Muscle of leg (tissue), 11 donors: ENCODE results near the gene ZNF420. TPM values are rescaled to one million over a fixed set of nuclear protein-coding genes. Genes with fewer than 3 reads are reported as not detected.

Source experiments
- DNase-seq: peaks from one replicate; pipeline ENCODE4 v3.0.0; 2013
- H3K27ac ChIP-seq: one replicate; pipeline ENCODE4 v1.5.1; 2013; ENCODE audit warnings: mild to moderate bottlenecking, low read length, control low read depth
- H3K27me3 ChIP-seq: one replicate; pipeline ENCODE4 v1.6.1; 2013; ENCODE audit warnings: low read length; ENCODE audit not compliant: control insufficient read depth, insufficient read depth
- H3K36me3 ChIP-seq: one replicate; pipeline ENCODE4 v1.6.1; 2013; ENCODE audit warnings: low read length; ENCODE audit not compliant: control insufficient read depth, insufficient read depth
- H3K4me1 ChIP-seq: one replicate; pipeline ENCODE4 v1.6.1; 2013; ENCODE audit warnings: low read length; ENCODE audit not compliant: control insufficient read depth, insufficient read depth
- H3K4me3 ChIP-seq: one replicate; pipeline ENCODE4 v1.5.1; 2013; ENCODE audit warnings: low read length, control low read depth
- H3K9me3 ChIP-seq: replicated peaks from 2 replicates; pipeline ENCODE4 v1.6.1; 2013; ENCODE audit warnings: low read depth, low read length; ENCODE audit not compliant: control insufficient read depth
- WGBS: methylation state at CpG from one replicate; pipeline ENCODE4 v1.1.5; 2013; ENCODE audit warnings: missing lambda C conversion rate; ENCODE audit not compliant: insufficient coverage; 5-methylcytosine and 5-hydroxymethylcytosine counted together
- polyA plus RNA-seq, 8 donors: library from polyadenylated mRNA; unstranded; fragments of 120-200 nt; gene quantifications; one replicate each; pipeline versions ENCODE4 v1.2.1 to v1.2.3, GENCODE V29; 2013; ENCODE audit warnings: inconsistent platforms in 1 of 8, low replicate concordance in 1 of 8; ENCODE audit not compliant: insufficient read length in 8 of 8, insufficient read depth in 1 of 8
- total RNA-seq: library from RNA; stranded (reverse); fragments of 120-200 nt; gene quantifications from one replicate; pipeline ENCODE4 v1.2.4, GENCODE V29; 2013

The ZNF420 gene
- total and polyA plus RNA-seq, 9 donors = 8.9 to 18.3 (median 13.7) TPM

DNA sequence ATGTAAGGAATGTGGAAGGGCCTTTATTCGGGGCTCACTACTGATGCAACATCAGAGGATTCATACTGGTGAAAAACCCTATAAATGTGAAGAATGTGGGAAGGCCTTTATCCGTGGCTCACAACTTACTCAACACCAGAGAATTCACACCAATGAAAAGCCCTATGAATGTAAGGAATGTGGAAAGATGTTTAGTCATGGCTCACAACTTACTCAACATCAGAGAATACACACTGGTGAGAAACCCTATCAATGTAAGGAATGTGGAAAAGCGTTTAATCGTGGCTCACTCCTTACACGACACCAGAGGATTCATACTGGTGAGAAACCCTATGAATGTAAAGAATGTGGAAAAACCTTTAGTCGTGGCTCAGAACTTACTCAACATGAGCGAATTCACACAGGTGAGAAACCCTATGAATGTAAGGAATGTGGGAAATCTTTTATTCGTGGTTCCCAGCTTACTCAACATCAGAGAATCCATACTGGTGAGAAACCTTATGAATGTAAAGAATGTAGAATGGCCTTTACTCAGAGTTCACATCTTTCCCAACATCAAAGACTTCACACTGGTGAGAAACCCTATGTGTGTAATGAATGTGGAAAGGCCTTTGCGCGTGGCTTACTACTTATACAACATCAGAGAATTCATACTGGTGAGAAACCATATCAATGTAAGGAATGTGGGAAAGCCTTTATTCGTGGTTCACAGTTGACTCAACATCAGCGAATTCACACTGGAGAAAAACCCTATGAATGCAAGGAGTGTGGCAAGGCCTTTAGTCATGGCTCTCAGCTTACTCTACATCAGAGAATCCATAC, 50.0 kb downstream of the ZNF420 start:
- no peaks in the 10 kb centered on the region for H3K4me1 ChIP-seq
- H3K27ac ChIP-seq = no peak overlapping the region
- DNase-seq = no peak
- peaks cover 86% of the 10 kb centered on the region for H3K9me3 ChIP-seq
- H3K36me3 ChIP-seq = peaks cover 16% of the 10 kb centered on the region
- no peaks in the 10 kb centered on the region for H3K27me3 ChIP-seq
- WGBS = no CpG with 5 or more reads among the region's 12 CpGs
- H3K4me3 ChIP-seq = no peak overlapping the region

DNA sequence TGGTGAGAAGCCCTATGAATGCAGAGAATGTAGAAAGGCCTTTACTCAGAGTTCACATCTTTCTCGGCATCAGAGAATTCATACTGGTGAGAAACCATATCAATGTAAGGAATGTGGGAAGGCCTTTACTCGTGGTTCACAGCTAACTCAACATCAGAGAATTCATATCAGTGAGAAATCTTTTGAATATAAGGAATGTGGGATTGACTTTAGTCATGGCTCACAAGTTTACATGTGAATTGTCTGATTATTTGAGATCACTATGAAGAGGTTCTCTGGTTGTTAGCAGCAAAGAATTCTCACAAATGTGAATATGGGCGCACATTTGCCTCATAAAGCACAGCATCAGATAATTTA, 50.6 kb downstream of the ZNF420 start:
- H3K27ac ChIP-seq = no peak overlapping the region
- H3K9me3 ChIP-seq = peaks cover 89% of the 10 kb centered on the region
- H3K27me3 ChIP-seq = no peaks in the 10 kb centered on the region
- peaks cover 16% of the 10 kb centered on the region for H3K36me3 ChIP-seq
- H3K4me1 ChIP-seq = no peaks in the 10 kb centered on the region
- no CpG with 5 or more reads among the region's 3 CpGs for WGBS
- H3K4me3 ChIP-seq = no peak overlapping the region
- no peak for DNase-seq

DNA sequence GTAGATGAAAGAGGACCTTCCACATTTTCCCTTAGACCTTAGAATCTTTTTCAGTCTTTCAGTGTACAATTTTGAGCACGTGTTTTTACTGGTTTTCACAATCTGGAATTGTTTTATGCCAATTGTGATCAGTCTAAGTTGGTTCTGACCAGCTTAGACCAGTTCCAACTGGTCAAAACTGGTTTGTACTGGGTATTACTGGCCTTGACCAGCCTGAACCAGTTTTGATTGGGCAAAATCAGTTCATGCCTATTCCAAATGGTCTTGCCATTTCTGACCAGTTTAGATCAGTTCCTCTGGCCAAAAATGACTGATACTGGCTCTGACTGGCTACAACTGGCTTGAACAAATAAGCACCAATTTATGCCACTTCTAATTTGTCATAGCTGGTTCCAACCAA, 57.9 kb downstream of the ZNF420 start:
- no peak overlapping the region for H3K4me3 ChIP-seq
- H3K36me3 ChIP-seq = no peaks in the 10 kb centered on the region

DNA sequence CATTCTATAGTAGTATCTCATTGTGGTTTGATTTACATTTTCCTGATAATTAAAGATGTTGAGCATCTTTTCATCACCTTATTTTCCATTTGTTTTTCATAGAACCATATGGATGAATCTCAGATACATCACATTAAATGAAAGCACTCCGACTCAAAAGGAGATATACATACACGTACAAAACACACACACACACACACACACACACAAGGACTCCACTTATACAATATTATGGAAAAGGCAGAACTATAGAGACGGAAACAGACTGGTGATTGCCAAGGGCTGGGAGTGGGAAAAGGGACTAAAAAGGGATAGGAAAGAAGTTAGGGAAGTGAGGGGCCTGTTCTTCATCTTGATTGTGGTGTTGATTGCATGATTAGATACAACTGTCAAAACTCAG, 70.0 kb downstream of the ZNF420 start:
- no peak overlapping the region for H3K27ac ChIP-seq
- H3K9me3 ChIP-seq = peaks cover 51% of the 10 kb centered on the region
- H3K4me1 ChIP-seq = no peaks in the 10 kb centered on the region
- DNase-seq = no peak
- no peaks in the 10 kb centered on the region for H3K27me3 ChIP-seq
- H3K36me3 ChIP-seq = peaks cover 16% of the 10 kb centered on the region
- H3K4me3 ChIP-seq = no peak overlapping the region
- WGBS = no CpG with 5 or more reads among the region's 3 CpGs

More for the DNA sequence above, 57.9 kb downstream of the ZNF420 start:
- WGBS = no CpG with 5 or more reads among the region's 1 CpG
- H3K9me3 ChIP-seq = peaks cover 58% of the 10 kb centered on the region
- no peak for DNase-seq
- no peak overlapping the region for H3K27ac ChIP-seq
- no peaks in the 10 kb centered on the region for H3K27me3 ChIP-seq
- H3K4me1 ChIP-seq = no peaks in the 10 kb centered on the region

DNA sequence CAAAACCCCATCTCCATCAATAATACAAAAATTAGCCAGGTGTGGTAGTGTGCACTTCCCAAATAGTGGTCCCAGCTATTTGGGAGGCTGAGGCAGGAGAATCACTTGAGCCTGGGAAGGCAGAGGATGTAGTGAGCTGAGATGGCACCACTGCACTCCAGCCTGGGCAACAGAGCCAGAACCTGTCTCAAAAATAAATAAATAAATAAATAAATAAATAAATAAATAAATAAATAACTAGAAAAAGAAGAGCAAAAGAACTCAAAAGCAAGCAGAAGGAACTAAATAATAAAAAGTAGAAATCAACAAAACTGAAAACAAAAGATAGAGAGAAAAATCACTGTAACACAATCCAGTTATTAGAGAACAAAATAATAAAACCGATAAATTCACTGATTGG, 81.9 kb downstream of the ZNF420 start:
- Histone ChIP-seq H3K4me3 (no peak overlapping the region), H3K27me3 (no peaks in the 10 kb centered on the region), H3K4me1 (no peaks in the 10 kb centered on the region), H3K36me3 (peaks cover 31% of the 10 kb centered on the region), H3K27ac (no peak overlapping the region), H3K9me3 (peaks cover 54% of the 10 kb centered on the region)
- no CpG with 5 or more reads among the region's 1 CpG for WGBS
- no peak for DNase-seq

DNA sequence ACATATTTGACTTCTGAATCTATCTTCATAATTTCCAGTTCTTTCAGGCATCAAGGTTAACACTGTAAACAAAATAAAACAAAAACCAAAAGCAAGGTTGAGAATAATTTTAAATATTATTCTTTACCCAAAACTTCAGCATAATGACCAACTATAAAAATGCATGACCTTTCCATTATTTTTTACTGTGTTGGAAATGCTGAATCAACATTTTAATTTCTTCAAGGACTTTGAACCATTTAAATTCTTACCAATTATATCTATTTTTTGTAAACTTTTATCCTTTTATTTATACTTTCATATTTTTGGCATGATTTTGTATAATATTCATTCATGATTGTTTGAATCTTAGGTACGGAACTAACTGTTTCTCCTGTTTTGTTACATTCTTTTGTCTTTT, 87.4 kb downstream of the ZNF420 start:
- no peak overlapping the region for H3K27ac ChIP-seq
- H3K27me3 ChIP-seq = no peaks in the 10 kb centered on the region
- H3K4me1 ChIP-seq = no peaks in the 10 kb centered on the region
- no peak for DNase-seq
- H3K36me3 ChIP-seq = peaks cover 35% of the 10 kb centered on the region
- H3K9me3 ChIP-seq = peaks cover 45% of the 10 kb centered on the region
- 100% methylated on average over 1 of the region's 1 CpG for WGBS
- no peak overlapping the region for H3K4me3 ChIP-seq

DNA sequence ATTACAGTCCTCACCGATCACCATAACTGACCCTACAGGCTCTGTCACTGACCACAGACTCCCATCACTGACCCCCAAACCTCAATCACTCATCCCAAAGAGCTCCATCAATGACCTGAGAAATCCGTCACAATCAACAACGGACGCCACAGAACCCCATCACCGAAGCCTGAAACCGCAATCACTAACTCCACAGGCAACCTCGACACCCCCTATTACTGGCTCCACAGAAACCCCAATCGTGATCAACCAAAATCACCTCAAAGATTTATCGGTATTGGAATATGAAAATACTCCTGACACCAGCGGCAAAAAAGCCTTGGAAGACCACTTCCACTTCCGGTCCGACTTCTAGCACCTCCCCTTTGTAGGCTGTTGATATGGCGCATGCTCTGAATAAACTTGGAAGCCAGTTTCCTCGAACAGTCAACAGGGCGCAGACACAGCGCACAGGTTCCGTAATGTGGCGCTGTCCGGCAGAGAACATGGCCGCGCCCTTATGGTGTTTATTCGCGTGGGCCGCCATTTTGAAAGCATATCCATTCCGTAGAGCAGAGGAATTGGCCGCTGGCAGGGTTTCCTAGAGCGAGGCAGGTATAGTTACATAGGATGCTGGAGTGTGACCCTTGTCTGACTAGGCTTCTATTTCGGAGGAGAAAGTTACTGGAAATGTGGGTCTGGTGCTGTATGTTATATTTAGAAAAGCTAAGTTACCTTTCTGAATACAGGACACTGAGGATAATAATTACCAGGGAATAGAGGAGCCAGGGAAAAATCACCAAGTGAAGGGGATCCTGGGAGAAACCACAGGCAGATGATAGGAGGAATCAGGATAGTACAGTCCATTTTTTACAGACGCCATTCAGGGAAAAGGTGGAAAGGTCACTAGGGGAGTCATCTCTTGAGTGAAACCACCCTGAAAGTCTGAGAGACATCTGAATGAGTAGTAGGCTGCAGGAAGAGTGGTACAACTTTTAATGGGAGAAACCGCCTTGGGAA, 94.4 kb downstream of the ZNF420 start, which contains the start of gene ZNF585A:
Gene ZNF585A, minus strand, starts transcription at position 328 of the 999 bp plus-strand sequence. CDS start 2,785 bp downstream, outside the sequence.
- Histone ChIP-seq H3K27ac (peak within 1 kb of the TSS; percentile 80), H3K4me1 (no peaks in the 10 kb centered on the region), H3K36me3 (peaks cover 15% of the 10 kb centered on the region), H3K27me3 (no peaks in the 10 kb centered on the region), H3K9me3 (peaks cover 16% of the 10 kb centered on the region), H3K4me3 (peak within 1 kb of the TSS; percentile 58)
- DNase-seq = peak; percentile 99
- WGBS = 3% methylated on average over 21 of the region's 30 CpGs

Other genes with a start within 250 kb of the ZNF420 start
- 10.6 TPM for gene ZNF790, start 240.0 kb upstream of the ZNF420 start, total RNA-seq
- 1 to 10 TPM; 4.8 to 7.6 (median 6.3) TPM for gene ZNF790, start 240.0 kb upstream of the ZNF420 start, polyA plus RNA-seq
- gene ZNF345, start 227.6 kb upstream of the ZNF420 start, total RNA-seq = 6.7 TPM
- 1 to 10 TPM; 4.3 to 7.8 (median 6.4) TPM for gene ZNF345, start 227.6 kb upstream of the ZNF420 start, polyA plus RNA-seq
- gene ZNF829, start 162.1 kb upstream of the ZNF420 start, total RNA-seq = 7.3 TPM
- 1 to 10 TPM; 2.8 to 5.2 (median 4.2) TPM for gene ZNF829, start 162.1 kb upstream of the ZNF420 start, polyA plus RNA-seq
- 29.8 TPM for gene ZNF568, start 162.1 kb upstream of the ZNF420 start, total RNA-seq
- 10 to 100 TPM; 21.9 to 37.4 (median 30.8) TPM for gene ZNF568, start 162.1 kb upstream of the ZNF420 start, polyA plus RNA-seq
- 14.8 TPM for gene ZNF585A, start 94.3 kb downstream of the ZNF420 start, total RNA-seq
- gene ZNF585A, start 94.3 kb downstream of the ZNF420 start, polyA plus RNA-seq = 1 to 10 TPM; 5.9 to 9.8 (median 8.5) TPM
- gene ZNF585B, start 132.1 kb downstream of the ZNF420 start, total RNA-seq = 18.2 TPM
- gene ZNF585B, start 132.1 kb downstream of the ZNF420 start, polyA plus RNA-seq = 10 to 100 TPM in 1 of 8 donors, 1 to 10 TPM in 7; 7.2 to 10.7 (median 8.0) TPM
- gene ZNF383, start 139.8 kb downstream of the ZNF420 start, total RNA-seq = 12.5 TPM
- gene ZNF383, start 139.8 kb downstream of the ZNF420 start, polyA plus RNA-seq = 10 to 100 TPM in 2 of 8 donors, 1 to 10 TPM in 6; 6.8 to 10.9 (median 8.8) TPM